ENCODE measurements around the gene PABPN1.

DNA sequence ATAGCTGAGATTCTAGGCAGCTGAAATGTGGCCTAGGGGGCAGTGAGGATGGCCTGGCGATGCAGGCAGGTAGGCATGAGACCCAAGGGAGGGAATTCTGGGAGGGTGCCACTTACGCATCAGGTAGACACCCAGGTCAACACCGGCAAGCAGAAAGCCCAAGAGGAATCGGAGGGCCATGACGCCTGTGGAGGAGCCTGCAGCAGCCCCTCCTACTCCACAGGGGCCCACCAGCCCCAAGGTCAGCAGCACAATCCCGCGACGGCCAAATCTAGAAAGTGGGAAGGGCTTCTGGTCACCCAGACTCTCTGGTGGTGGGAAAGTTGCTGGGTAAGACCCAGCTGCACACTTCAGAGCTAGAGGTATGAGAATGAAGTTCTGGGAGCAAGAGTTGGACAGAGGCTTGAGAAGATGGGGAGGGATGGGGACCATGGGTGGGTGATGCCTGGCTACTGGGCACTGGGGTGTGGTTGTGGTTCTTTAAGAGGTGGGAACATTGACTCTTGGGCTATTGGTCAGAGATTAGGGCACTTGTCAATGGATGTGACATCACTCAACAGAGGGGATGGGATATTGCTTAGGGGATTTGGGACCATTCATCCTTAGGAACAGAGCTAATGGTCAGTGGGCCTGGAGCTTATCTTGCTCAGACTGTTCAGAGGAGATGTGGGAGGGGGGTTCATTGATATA is 28.0 kb downstream of the PABPN1 start:
- TF ChIP-seq, protein P1, sequence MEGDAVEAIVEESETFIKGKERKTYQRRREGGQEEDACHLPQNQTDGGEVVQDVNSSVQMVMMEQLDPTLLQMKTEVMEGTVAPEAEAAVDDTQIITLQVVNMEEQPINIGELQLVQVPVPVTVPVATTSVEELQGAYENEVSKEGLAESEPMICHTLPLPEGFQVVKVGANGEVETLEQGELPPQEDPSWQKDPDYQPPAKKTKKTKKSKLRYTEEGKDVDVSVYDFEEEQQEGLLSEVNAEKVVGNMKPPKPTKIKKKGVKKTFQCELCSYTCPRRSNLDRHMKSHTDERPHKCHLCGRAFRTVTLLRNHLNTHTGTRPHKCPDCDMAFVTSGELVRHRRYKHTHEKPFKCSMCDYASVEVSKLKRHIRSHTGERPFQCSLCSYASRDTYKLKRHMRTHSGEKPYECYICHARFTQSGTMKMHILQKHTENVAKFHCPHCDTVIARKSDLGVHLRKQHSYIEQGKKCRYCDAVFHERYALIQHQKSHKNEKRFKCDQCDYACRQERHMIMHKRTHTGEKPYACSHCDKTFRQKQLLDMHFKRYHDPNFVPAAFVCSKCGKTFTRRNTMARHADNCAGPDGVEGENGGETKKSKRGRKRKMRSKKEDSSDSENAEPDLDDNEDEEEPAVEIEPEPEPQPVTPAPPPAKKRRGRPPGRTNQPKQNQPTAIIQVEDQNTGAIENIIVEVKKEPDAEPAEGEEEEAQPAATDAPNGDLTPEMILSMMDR (IDR thresholded peaks at IDR 0.05; ENCODE audit: low read depth, low read length), result no peak
- no peak for TF ChIP-seq POLR2A (IDR thresholded peaks at IDR 0.05; ENCODE audit: extremely low read depth, insufficient read length)
- no peak for TF ChIP-seq MYC (IDR thresholded peaks at IDR 0.05; ENCODE audit: low read depth, low read length)
